SKM-1 treated with dmso at 0.1 percent for 144 hours (cell line): ENCODE data around the gene TOMM40.
"Not testable (repeated sequence)": the region's sequence is repeated elsewhere in the genome, so short reads cannot be mapped to it uniquely, and the experiment has no call there.

Source experiments
- DNase-seq: peaks from one replicate; lab custom pipeline; 2025; ENCODE audit not compliant: unreplicated experiment; lab: John Stamatoyannopoulos, UW

TOMM40 gene

GRCh38 chr19:44869733-44870470 is 21.2 kb upstream of the TOMM40 start:
- peak; percentile 0 for DNase-seq

GRCh38 chr19:44871809-44872208 is 19.2 kb upstream of the TOMM40 start:
- DNase-seq: no peak

- DNase-seq: no peak
These were observed 18.4 kb upstream of the TOMM40 start for GRCh38 chr19:44872661-44873060.

GRCh38 chr19:44874317-44874716 is 16.7 kb upstream of the TOMM40 start:
- DNase-seq: no peak

GRCh38 chr19:44875666-44876451 is 15.2 kb upstream of the TOMM40 start:
- no peak for DNase-seq

GRCh38 chr19:44876930-44877535 is 14.0 kb upstream of the TOMM40 start:
- no peak for DNase-seq

- DNase-seq: no peak
These were observed 12.8 kb upstream of the TOMM40 start for GRCh38 chr19:44878120-44878865.

- DNase-seq: no peak
These were observed 11.6 kb upstream of the TOMM40 start for GRCh38 chr19:44879309-44880065.

GRCh38 chr19:44882063-44882462 is 9.0 kb upstream of the TOMM40 start:
- DNase-seq: no peak

- DNase-seq: not testable (repeated sequence)
These were observed 8.2 kb upstream of the TOMM40 start for GRCh38 chr19:44882619-44883397.

- no peak for DNase-seq
These were observed 7.1 kb upstream of the TOMM40 start for GRCh38 chr19:44883922-44884321.

- DNase-seq: no peak
These were observed 6.5 kb upstream of the TOMM40 start for GRCh38 chr19:44884566-44884965.

- no peak for DNase-seq
These were observed 4.9 kb upstream of the TOMM40 start for GRCh38 chr19:44886141-44886540.

GRCh38 chr19:44887648-44888047 is 3.4 kb upstream of the TOMM40 start:
- no peak for DNase-seq

- not testable (repeated sequence) for DNase-seq
These were observed 2.7 kb upstream of the TOMM40 start for GRCh38 chr19:44888335-44888734.

- no peak for DNase-seq
These were observed 1.2 kb upstream of the TOMM40 start for GRCh38 chr19:44889830-44890365.

GRCh38 chr19:44890366-44891015 is 563 bp upstream of the TOMM40 start:
- peak; percentile 99 for DNase-seq

GRCh38 chr19:44892932-44893331 is 1.9 kb downstream of the TOMM40 start:
- DNase-seq: no peak
